ENCODE results near the gene CUL1.

The CUL1 gene

GRCh38 chr7:148799893-148800555 lies 101.3 kb downstream of the CUL1 start:
- H3K4me3 ChIP-seq (ENCODE audit: low read depth, low read length), result no peak overlapping the region
- DNase-seq (ENCODE audit: low read depth), result no peak
- TF ChIP-seq, protein P1, sequence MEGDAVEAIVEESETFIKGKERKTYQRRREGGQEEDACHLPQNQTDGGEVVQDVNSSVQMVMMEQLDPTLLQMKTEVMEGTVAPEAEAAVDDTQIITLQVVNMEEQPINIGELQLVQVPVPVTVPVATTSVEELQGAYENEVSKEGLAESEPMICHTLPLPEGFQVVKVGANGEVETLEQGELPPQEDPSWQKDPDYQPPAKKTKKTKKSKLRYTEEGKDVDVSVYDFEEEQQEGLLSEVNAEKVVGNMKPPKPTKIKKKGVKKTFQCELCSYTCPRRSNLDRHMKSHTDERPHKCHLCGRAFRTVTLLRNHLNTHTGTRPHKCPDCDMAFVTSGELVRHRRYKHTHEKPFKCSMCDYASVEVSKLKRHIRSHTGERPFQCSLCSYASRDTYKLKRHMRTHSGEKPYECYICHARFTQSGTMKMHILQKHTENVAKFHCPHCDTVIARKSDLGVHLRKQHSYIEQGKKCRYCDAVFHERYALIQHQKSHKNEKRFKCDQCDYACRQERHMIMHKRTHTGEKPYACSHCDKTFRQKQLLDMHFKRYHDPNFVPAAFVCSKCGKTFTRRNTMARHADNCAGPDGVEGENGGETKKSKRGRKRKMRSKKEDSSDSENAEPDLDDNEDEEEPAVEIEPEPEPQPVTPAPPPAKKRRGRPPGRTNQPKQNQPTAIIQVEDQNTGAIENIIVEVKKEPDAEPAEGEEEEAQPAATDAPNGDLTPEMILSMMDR (IDR thresholded peaks at IDR 0.05; ENCODE audit: insufficient read depth, low read depth, low read length, missing control alignments), result no peak

- TF ChIP-seq, protein P1 (IDR thresholded peaks at IDR 0.05; ENCODE audit: insufficient read depth, low read depth, low read length, missing control alignments), result no peak
- no peak overlapping the region for H3K4me3 ChIP-seq (ENCODE audit: low read depth, low read length)
- no peak for DNase-seq (ENCODE audit: low read depth)
Observed at GRCh38 chr7:148800677-148801076, 102.0 kb downstream of the CUL1 start.

DNA sequence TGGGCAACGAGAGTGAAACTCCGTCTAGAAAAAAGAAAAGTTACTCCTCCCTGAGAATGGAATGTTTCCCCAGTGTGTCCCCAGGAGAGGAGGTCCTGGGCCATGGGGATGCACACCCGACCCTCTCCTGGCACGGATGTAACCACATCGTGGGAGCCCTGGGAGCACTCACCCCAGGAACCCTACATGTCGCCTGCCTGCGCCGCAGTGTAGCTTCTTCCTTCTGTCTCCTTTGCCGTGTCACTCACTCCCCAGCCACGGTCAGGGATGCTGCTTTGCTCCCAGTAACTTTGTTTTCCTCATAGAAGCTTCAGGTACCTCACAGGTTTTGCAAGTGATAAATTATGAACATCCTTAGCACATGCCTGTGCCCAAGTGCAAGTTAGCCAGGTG lies 103.4 kb downstream of the CUL1 start:
- no peak for DNase-seq (ENCODE audit: low read depth)
- no peak overlapping the region for H3K4me3 ChIP-seq (ENCODE audit: low read depth, low read length)
- TF ChIP-seq, protein P1 (IDR thresholded peaks at IDR 0.05; ENCODE audit: insufficient read depth, low read depth, low read length, missing control alignments), result no peak

- TF ChIP-seq, protein P1 (IDR thresholded peaks at IDR 0.05; ENCODE audit: insufficient read depth, low read depth, low read length, missing control alignments), result no peak
- H3K4me3 ChIP-seq (ENCODE audit: low read depth, low read length), result no peak overlapping the region
- no peak for DNase-seq (ENCODE audit: low read depth)
Observed at GRCh38 chr7:148803094-148803493, 104.4 kb downstream of the CUL1 start.

GRCh38 chr7:148804343-148805235 lies 105.9 kb downstream of the CUL1 start:
- no peak for DNase-seq (ENCODE audit: low read depth)
- no peak overlapping the region for H3K4me3 ChIP-seq (ENCODE audit: low read depth, low read length)
- TF ChIP-seq, protein P1 (IDR thresholded peaks at IDR 0.05; ENCODE audit: insufficient read depth, low read depth, low read length, missing control alignments), result no peak

- TF ChIP-seq, protein P1 (IDR thresholded peaks at IDR 0.05; ENCODE audit: insufficient read depth, low read depth, low read length, missing control alignments), result no peak
- DNase-seq (ENCODE audit: low read depth), result no peak
- H3K4me3 ChIP-seq (ENCODE audit: low read depth, low read length), result no peak overlapping the region
Observed at GRCh38 chr7:148806187-148806586, 107.5 kb downstream of the CUL1 start.

Data from GM12865 (cell line).